HG03378 (cell line): Measurements from ENCODE around the gene METTL14.

Experiments used
- ATAC-seq: cut with Tn5 transposase; IDR thresholded peaks from one replicate; pipeline ENCODE4 v1.9.1; 2021; ENCODE audit warnings: mild to moderate bottlenecking, moderate library complexity; ENCODE audit not compliant: unreplicated experiment

The METTL14 gene

GRCh38 chr4:118732591-118733330, 47.6 kb downstream of the METTL14 start:
- no peak for ATAC-seq

GRCh38 chr4:118734491-118735205, 49.5 kb downstream of the METTL14 start:
- no peak for ATAC-seq

- ATAC-seq: no peak
Measured at GRCh38 chr4:118736900-118737299, 51.7 kb downstream of the METTL14 start.

- no peak for ATAC-seq
Measured at GRCh38 chr4:118738090-118738489, 52.9 kb downstream of the METTL14 start.

- no peak for ATAC-seq
Measured at GRCh38 chr4:118739022-118739713, 54.0 kb downstream of the METTL14 start.

GRCh38 chr4:118740869-118741268, 55.7 kb downstream of the METTL14 start:
- ATAC-seq: no peak

GRCh38 chr4:118741301-118741855, 56.2 kb downstream of the METTL14 start:
- ATAC-seq: no peak

- ATAC-seq: no peak
Measured at GRCh38 chr4:118742050-118742449, 56.9 kb downstream of the METTL14 start.

- ATAC-seq: no peak
Measured at GRCh38 chr4:118743867-118744266, 58.7 kb downstream of the METTL14 start.

- ATAC-seq: no peak
Measured at GRCh38 chr4:118745357-118745756, 60.2 kb downstream of the METTL14 start.

- no peak for ATAC-seq
Measured at GRCh38 chr4:118746251-118746919, 61.2 kb downstream of the METTL14 start.

GRCh38 chr4:118749347-118749988, 64.3 kb downstream of the METTL14 start:
- no peak for ATAC-seq

- ATAC-seq: no peak
Measured at GRCh38 chr4:118751629-118752323, 66.6 kb downstream of the METTL14 start.

GRCh38 chr4:118752551-118752950, 67.4 kb downstream of the METTL14 start:
- ATAC-seq: no peak

- no peak for ATAC-seq
Measured at GRCh38 chr4:118753096-118753495, 67.9 kb downstream of the METTL14 start.

- ATAC-seq: no peak
Measured at GRCh38 chr4:118753685-118754084, 68.5 kb downstream of the METTL14 start.

GRCh38 chr4:118754890-118755289, 69.7 kb downstream of the METTL14 start:
- no peak for ATAC-seq

- ATAC-seq: no peak
Measured at GRCh38 chr4:118755438-118756226, 70.4 kb downstream of the METTL14 start.

- no peak for ATAC-seq
Measured at GRCh38 chr4:118756429-118756828, 71.2 kb downstream of the METTL14 start.
